ENCODE data around the gene MAEL. TPM values are rescaled to one million over a fixed set of nuclear protein-coding genes. Genes with fewer than 3 reads are reported as not detected.
A peak's percentile ranks its signal among the peaks of the same experiment; 100 is the strongest.

Gene MAEL
- not detected in 2 replicates for total RNA-seq (2014; rRNA removed; shearing (Covaris generic); ENCODE audit: low replicate concordance)

- no peak for DNase-seq
- Histone ChIP-seq H3K4me3 (no peak within 1 kb of the TSS), H3K27me3 (peaks cover 19% of the 10 kb centered on the region), H3K36me3 (no peaks in the 10 kb centered on the region), H3K9me3 (no peaks in the 10 kb centered on the region)
Measured at GRCh38 chr1:166988974-166989515, at the start of gene MAEL. Gene MAEL (plus strand): TSS chr1:166989280. CDS start chr1:166989353, 73 bp downstream.

DNA sequence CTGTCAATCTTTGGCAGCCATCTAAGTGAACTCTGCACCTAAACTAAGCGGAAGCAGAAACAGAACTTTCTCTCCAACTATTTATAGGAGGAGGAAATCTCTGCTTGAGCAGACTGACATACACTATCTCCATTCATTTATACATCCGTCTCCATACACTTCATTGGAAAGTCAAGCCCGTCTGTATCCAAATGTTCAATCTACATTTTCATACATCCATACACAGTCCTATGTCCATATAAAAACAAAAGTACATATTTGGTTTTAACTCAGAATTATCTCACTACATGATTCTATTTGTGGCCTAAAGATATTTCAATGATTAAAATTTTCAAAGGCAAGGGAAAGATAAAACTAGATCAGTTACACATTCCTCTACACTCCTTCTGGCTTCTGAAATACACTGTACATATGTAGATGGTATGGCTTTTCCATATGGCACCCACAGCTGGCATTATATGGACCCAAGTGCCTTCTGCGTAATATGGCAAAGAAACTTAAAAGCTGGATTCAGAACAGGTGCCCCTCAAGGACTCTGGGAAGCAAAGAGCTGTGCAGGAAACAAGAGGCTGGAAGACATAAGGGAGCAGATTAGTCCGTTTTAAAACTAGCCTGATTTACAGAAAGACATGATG lies 49.2 kb upstream of the MAEL start:
- Histone ChIP-seq H3K36me3 (no peaks in the 10 kb centered on the region), H3K27me3 (peaks cover 2% of the 10 kb centered on the region; the same call in 1 of the 2 replicates), H3K4me3 (no peak overlapping the region), H3K9me3 (no peaks in the 10 kb centered on the region; the same call in 1 of the 2 replicates)
- no peak for DNase-seq

- Histone ChIP-seq H3K4me3 (no peak overlapping the region), H3K36me3 (no peaks in the 10 kb centered on the region), H3K27me3 (peaks cover 31% of the 10 kb centered on the region), H3K9me3 (no peaks in the 10 kb centered on the region)
- no peak for DNase-seq
Measured at GRCh38 chr1:166944186-166944967, 44.7 kb upstream of the MAEL start.

GRCh38 chr1:166947398-166948043 lies 41.6 kb upstream of the MAEL start:
- Histone ChIP-seq H3K36me3 (no peaks in the 10 kb centered on the region), H3K9me3 (no peaks in the 10 kb centered on the region), H3K27me3 (peaks cover 32% of the 10 kb centered on the region), H3K4me3 (peak overlapping the region; percentile 7; the same call in 1 of the 2 replicates)
- peak; percentile 64 for DNase-seq

- peaks cover 35% of the 10 kb centered on the region for H3K27me3 ChIP-seq
- H3K9me3 ChIP-seq: no peaks in the 10 kb centered on the region
- DNase-seq: no peak
- no peak overlapping the region for H3K4me3 ChIP-seq
- H3K36me3 ChIP-seq: no peaks in the 10 kb centered on the region
Measured at GRCh38 chr1:166948856-166949350, 40.2 kb upstream of the MAEL start.

- Histone ChIP-seq H3K36me3 (no peaks in the 10 kb centered on the region), H3K27me3 (peaks cover 36% of the 10 kb centered on the region), H3K4me3 (no peak overlapping the region), H3K9me3 (no peaks in the 10 kb centered on the region)
- DNase-seq: no peak
Measured at GRCh38 chr1:166950156-166950555, 38.9 kb upstream of the MAEL start.

DNA sequence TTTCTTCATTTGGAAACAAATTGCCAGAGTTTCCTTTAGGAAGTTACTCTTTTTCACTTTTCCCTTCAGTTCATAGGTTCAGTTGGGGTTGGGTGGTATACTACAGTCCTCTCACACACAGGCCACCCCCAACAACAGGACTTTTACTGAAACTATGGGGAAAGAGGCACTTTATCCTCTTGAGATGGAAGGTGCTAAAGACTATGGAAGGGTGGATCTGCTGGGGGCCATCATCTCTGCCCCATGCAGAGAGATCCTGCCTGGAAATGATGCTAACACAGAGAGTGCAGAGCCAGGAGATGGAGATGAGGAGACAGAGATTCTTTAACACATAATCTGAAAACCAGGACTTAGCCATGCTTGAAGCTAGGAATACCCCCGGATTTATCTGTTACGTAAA lies 38.0 kb upstream of the MAEL start:
- no peak for DNase-seq
- H3K27me3 ChIP-seq: peaks cover 36% of the 10 kb centered on the region

GRCh38 chr1:166952002-166952746 lies 36.9 kb upstream of the MAEL start:
- Histone ChIP-seq H3K36me3 (no peaks in the 10 kb centered on the region), H3K27me3 (peaks cover 26% of the 10 kb centered on the region), H3K4me3 (no peak overlapping the region), H3K9me3 (no peaks in the 10 kb centered on the region)
- DNase-seq: peak; percentile 43

More for the DNA sequence above, 38.0 kb upstream of the MAEL start:
- no peaks in the 10 kb centered on the region for H3K36me3 ChIP-seq
- H3K9me3 ChIP-seq: no peaks in the 10 kb centered on the region
- no peak overlapping the region for H3K4me3 ChIP-seq

- Histone ChIP-seq H3K27me3 (peaks cover 13% of the 10 kb centered on the region), H3K36me3 (no peaks in the 10 kb centered on the region), H3K9me3 (no peaks in the 10 kb centered on the region), H3K4me3 (no peak overlapping the region)
- DNase-seq: no peak
Measured at GRCh38 chr1:166953491-166953890, 35.6 kb upstream of the MAEL start.

DNA sequence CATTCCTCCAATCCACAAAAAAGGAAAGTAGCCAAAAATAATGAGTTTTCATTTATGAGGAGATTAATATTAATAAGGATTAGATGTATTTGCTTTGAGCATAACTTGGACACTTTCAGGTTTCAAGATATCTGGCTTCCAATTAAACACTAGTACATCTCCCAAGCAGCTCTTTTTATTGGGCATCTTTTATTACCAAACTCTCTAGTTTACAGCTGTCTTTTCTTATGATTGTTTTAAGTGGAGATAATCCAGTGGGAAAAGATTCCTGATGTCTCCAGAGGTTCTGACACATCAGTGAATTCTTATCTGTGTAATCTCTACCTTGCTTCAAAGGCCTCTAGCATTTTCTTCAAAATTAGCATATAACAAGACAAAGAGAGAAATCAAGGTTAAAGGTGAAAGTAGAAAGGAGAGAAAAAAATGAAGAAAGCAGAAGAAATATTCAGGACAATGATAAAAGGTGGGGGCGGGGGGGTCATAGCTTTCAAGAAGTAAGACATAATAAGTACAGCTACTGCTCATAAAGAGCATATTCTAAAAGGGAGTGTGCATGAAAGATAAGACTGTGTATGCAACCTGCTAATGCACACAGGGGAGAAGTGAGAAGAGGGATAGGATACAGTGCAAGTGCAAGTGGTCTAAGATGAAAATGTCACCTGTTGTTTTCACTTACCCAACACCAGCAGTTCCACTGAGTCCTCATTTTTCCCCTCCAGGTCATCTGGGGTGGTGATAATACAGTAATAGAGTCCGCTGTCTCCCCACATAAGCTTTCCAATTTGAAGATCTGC lies 32.8 kb upstream of the MAEL start:
- Histone ChIP-seq H3K9me3 (no peaks in the 10 kb centered on the region), H3K27me3 (peaks cover 13% of the 10 kb centered on the region), H3K4me3 (no peak overlapping the region), H3K36me3 (no peaks in the 10 kb centered on the region)
- no peak for DNase-seq

GRCh38 chr1:166956872-166957271 lies 32.2 kb upstream of the MAEL start:
- Histone ChIP-seq H3K9me3 (no peaks in the 10 kb centered on the region), H3K36me3 (no peaks in the 10 kb centered on the region), H3K4me3 (no peak overlapping the region), H3K27me3 (peaks cover 13% of the 10 kb centered on the region)
- no peak for DNase-seq

DNA sequence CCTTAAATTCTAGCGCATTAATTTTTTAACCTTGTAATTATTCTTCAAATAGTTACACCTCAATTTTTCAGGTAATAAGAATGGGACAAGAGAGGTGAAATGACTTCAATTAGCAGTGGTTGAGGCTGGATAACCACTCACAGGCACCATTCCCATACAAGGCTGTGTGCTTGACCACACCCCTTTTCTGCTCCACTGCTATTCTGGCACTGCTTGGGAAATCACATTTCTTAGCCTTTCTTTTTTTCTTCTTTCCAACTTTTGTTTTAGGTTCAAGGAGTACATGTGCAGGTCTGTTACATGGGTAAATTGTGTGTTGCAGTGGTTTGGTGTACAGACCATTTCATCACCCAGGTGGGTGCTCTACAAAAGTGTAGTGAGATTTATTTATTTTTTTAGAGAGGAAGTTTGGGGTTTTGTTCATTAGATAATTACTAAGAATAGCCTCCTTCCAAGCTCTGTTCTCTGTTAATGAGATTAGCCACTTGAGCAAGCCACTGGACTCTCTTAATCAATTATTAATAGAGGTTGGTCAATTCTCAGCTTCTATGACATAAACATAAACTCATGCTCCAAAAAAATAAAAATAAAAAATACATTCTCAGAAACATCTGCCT lies 28.1 kb upstream of the MAEL start:
- Histone ChIP-seq H3K27me3 (peaks cover 31% of the 10 kb centered on the region), H3K4me3 (no peak overlapping the region), H3K36me3 (no peaks in the 10 kb centered on the region), H3K9me3 (no peaks in the 10 kb centered on the region)
- DNase-seq: no peak

GRCh38 chr1:166969074-166969677 lies 19.9 kb upstream of the MAEL start:
- peaks cover 68% of the 10 kb centered on the region for H3K27me3 ChIP-seq
- H3K36me3 ChIP-seq: no peaks in the 10 kb centered on the region

GRCh38 chr1:166971252-166971651 lies 17.8 kb upstream of the MAEL start:
- H3K27me3 ChIP-seq: peaks cover 73% of the 10 kb centered on the region
- no peak overlapping the region for H3K4me3 ChIP-seq
- no peak for DNase-seq
- no peaks in the 10 kb centered on the region for H3K9me3 ChIP-seq
- no peaks in the 10 kb centered on the region for H3K36me3 ChIP-seq

More at GRCh38 chr1:166969074-166969677, 19.9 kb upstream of the MAEL start:
- DNase-seq: no peak
- no peaks in the 10 kb centered on the region for H3K9me3 ChIP-seq
- no peak overlapping the region for H3K4me3 ChIP-seq

DNA sequence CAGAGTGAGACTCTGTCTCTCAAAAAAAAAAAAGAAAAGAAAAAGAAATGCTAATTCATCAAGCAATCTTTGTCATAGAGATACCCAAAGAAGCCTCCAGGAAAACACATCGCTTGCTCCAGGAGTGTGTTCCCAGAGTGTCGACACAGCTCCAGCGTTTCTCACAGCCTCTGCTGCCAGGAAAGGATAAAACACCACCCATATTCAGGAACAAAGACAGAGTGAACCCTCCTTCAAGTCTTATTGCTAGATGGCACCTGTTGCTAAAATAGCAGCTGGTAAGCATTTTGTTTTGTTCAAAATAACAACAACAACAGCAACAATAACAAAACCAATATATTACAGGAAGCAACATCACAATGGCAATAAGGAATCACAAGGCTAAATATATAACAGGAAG lies 16.9 kb upstream of the MAEL start:
- Histone ChIP-seq H3K27me3 (peaks cover 72% of the 10 kb centered on the region), H3K36me3 (no peaks in the 10 kb centered on the region), H3K4me3 (no peak overlapping the region), H3K9me3 (no peaks in the 10 kb centered on the region)
- DNase-seq: no peak

Data from MG63 (cell line).